GM19455 (cell line): ENCODE data around the gene INPPL1.

ENCODE experiments used
- ATAC-seq: cut with Tn5 transposase; IDR thresholded peaks from one replicate; pipeline ENCODE4 v1.9.1; 2021; ENCODE audit not compliant: unreplicated experiment

Gene INPPL1

GRCh38 chr11:72280037-72280436 lies 55.5 kb downstream of the INPPL1 start:
- ATAC-seq = no peak

DNA sequence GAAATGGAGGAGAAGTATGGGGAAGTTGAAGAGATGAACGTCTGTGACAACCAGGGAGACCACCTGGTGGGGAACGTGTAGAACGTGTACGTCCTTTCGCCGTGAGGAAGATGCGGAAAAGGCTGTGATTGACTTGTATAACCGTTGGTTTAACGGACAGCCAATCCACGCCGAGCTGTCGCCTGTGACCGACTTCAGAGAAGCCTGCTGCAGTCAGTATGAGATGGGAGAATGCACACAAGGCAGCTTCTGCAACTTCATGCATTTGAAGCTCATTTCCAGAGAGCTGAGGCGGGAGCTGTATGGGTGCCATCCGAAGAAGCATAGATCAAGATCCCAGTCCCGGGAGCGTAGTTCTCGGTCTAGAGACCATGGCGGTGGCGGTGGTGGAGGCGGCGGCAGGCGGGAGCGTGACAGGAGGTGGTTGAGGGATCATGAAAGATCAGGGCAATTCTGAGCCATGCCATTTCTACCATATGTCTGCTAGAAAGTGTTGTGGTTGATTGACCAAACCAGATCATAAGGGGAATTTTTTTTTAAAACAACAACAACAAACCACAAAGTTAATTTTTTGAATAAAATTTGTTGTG lies 56.3 kb downstream of the INPPL1 start:
- no peak for ATAC-seq

DNA sequence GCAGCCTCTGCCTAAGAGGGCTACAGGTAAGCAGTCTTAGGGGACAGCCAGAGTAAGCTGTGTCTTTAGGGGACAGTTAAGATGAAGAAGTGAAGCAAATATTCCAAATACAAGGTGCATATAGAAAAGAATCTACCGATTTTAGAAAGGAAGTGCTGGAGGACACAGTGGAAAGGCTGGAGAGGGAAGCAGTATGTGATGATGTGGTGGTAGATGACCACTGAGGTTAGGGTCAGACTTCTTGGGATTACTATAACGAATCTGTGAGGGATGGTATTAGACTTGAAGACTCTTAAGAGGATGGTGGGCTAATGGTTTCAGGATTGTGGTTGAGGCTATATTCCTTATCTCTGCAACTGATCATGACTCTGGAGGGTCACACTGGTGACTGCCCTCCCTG lies 59.4 kb downstream of the INPPL1 start:
- no peak for ATAC-seq

- ATAC-seq = no peak
Measured at GRCh38 chr11:72287293-72287692, 62.7 kb downstream of the INPPL1 start.
